Colonic mucosa (tissue), 4 donors: ENCODE results near the gene SHISA8. TPM values are rescaled to one million over a fixed set of nuclear protein-coding genes. Genes with fewer than 3 reads are reported as not detected.

ENCODE experiments used
- DNase-seq: peaks from one replicate; pipeline ENCODE4 v3.0.0-alpha.2; 2020
- H3K27ac ChIP-seq: fragments of 200-600 bp; one replicate; pipeline ENCODE4 v1.8.0; 2021
- H3K27me3 ChIP-seq: fragments of 200-600 bp; one replicate; pipeline ENCODE4 v1.8.0; 2021
- H3K36me3 ChIP-seq: fragments of 200-600 bp; one replicate; pipeline ENCODE4 v1.8.0; 2021
- H3K4me1 ChIP-seq: fragments of 200-600 bp; one replicate; pipeline ENCODE4 v1.8.0; 2021; ENCODE audit warnings: mild to moderate bottlenecking
- H3K4me3 ChIP-seq: fragments of 200-600 bp; one replicate; pipeline ENCODE4 v1.8.0; 2021
- H3K9ac ChIP-seq, 2 donors: one replicate each; pipeline ENCODE4 v1.7.0; 2013; ENCODE audit warnings: control low read depth in 2 of 2, low read depth in 2 of 2, low read length in 2 of 2
- H3K9me3 ChIP-seq: fragments of 200-600 bp; one replicate; pipeline ENCODE4 v1.8.0; 2021
- intact Hi-C: fragments of 100-400 bp; cut with DNase I; formaldehyde crosslinking; loops from one replicate; pipeline ENCODE4 v1.14.1; 2022
- total RNA-seq, 2 donors: library from RNA; stranded (reverse); fragmentation: NEBNext Ultra II Directional in 1 of 2; extraction: Animal tissue kit (Norgen Biotek cat#: 25700) in 1 of 2; gene quantifications; one replicate each; pipeline ENCODE4 v1.2.1, GENCODE V29; 2021
- TF ChIP-seq, protein P1 (sequence below): fragments of 200-600 bp; IDR thresholded peaks from one replicate; pipeline ENCODE4 v1.8.0; 2022; ENCODE audit warnings: antibody characterized with exemption, mild to moderate bottlenecking
- donor health status: healthy.
- donor health status: DM: no; HTN: no; CAD: no.
- donor health status: DM: no; HTN: no; CAD: no.

Gene SHISA8
- total RNA-seq, 2 donors from 2014 or later: not detected

DNA sequence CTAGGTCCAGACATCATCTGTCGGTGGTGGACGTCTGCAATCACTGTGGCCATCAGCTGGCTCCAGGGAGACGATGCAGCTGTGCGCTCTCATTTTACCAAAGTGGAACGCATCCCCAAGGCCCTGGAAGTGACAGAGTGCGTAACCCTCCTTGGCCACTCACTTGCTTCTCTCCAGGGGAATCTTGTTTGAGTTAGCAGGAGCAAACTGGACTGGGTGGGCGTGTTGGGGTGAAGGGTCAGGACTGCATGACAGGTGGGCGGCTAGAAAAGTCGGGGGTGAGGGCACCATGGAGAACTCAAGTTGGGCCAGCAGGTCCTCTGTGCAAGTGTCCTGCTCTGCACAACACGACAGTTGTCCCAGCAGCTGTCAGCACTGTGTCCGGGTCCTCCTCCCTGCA lies 16.2 kb downstream of the SHISA8 start:
- TF ChIP-seq, protein P1, sequence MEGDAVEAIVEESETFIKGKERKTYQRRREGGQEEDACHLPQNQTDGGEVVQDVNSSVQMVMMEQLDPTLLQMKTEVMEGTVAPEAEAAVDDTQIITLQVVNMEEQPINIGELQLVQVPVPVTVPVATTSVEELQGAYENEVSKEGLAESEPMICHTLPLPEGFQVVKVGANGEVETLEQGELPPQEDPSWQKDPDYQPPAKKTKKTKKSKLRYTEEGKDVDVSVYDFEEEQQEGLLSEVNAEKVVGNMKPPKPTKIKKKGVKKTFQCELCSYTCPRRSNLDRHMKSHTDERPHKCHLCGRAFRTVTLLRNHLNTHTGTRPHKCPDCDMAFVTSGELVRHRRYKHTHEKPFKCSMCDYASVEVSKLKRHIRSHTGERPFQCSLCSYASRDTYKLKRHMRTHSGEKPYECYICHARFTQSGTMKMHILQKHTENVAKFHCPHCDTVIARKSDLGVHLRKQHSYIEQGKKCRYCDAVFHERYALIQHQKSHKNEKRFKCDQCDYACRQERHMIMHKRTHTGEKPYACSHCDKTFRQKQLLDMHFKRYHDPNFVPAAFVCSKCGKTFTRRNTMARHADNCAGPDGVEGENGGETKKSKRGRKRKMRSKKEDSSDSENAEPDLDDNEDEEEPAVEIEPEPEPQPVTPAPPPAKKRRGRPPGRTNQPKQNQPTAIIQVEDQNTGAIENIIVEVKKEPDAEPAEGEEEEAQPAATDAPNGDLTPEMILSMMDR: no peak
- Histone ChIP-seq H3K9me3 (no peaks in the 10 kb centered on the region), H3K4me1 (no peaks in the 10 kb centered on the region), H3K36me3 (peaks cover 41% of the 10 kb centered on the region), H3K27me3 (no peaks in the 10 kb centered on the region), H3K27ac (no peak overlapping the region), H3K9ac (no peak overlapping the region), H3K4me3 (no peak overlapping the region)
- DNase-seq: no peak
- intact Hi-C loops: no loop called here

DNA sequence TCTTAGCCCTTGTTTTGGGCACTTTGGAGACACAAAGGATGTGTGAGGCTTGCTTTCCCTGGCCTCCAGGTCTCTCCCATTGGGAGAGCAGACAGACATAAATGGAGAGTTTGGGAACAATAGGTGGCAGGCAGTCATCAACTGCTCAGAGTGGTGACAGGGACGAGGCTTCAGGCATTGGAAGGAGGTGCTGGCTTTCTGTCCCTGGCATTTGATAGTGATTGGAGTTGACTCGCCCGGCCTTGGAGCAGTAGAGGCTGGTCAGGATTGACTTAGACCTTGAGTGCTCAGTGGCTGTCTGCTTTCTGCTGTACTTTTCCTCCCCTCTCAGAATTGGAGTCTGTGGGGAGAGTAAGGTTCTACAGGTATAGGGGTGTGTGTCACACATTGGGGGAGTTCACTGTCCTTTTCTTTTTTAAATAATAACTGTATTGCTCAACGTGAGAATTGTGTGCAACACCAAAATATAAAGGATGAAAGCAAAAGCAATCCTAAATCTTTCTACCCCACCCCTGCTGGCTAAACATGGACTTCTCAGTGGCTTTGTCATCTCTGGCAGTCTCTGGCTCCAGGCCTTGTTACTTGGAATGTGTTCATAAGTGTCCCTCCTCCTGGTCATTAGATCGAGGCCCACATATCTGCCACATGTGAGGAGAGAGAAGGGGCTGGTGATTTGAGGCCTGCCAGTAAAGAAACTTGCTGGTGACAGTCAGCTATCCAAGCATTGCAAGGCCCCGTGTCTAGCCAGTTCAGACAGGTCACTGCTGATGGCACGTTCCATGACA lies 21.1 kb downstream of the SHISA8 start:
- no peak overlapping the region for H3K9ac ChIP-seq
- no peaks in the 10 kb centered on the region for H3K9me3 ChIP-seq
- no peak overlapping the region for H3K27ac ChIP-seq
- intact Hi-C loops: no loop called here
- no peaks in the 10 kb centered on the region for H3K4me1 ChIP-seq
- no peaks in the 10 kb centered on the region for H3K27me3 ChIP-seq
- H3K4me3 ChIP-seq: no peak overlapping the region
- DNase-seq: no peak
- TF ChIP-seq, protein P1: no peak
- peaks cover 43% of the 10 kb centered on the region for H3K36me3 ChIP-seq

DNA sequence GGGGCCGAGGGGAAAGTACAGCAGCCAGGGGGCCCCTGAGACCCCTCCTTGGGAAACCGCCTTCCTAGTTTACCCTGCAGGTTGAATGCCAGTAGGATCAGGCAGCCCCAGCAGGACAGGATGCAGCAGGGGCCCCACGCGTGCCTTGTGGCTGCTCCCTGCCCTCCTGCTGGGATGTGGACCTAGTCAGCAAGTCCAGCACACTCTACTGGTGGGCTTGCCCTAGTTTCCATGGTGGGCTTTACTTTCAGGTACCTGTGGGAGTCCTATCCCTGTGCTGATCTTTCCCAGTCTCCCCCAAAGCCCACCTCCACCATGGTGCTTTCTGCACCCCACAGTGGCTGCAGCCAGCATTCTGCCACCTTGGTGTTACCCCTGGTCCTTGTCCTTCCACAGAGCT lies 22.2 kb downstream of the SHISA8 start:
- no peak overlapping the region for H3K9ac ChIP-seq
- H3K4me1 ChIP-seq: no peaks in the 10 kb centered on the region
- intact Hi-C loops: no loop called here
- DNase-seq: no peak
- no peak overlapping the region for H3K27ac ChIP-seq
- peaks cover 38% of the 10 kb centered on the region for H3K36me3 ChIP-seq
- TF ChIP-seq, protein P1: no peak
- H3K9me3 ChIP-seq: no peaks in the 10 kb centered on the region
- no peaks in the 10 kb centered on the region for H3K27me3 ChIP-seq
- no peak overlapping the region for H3K4me3 ChIP-seq

DNA sequence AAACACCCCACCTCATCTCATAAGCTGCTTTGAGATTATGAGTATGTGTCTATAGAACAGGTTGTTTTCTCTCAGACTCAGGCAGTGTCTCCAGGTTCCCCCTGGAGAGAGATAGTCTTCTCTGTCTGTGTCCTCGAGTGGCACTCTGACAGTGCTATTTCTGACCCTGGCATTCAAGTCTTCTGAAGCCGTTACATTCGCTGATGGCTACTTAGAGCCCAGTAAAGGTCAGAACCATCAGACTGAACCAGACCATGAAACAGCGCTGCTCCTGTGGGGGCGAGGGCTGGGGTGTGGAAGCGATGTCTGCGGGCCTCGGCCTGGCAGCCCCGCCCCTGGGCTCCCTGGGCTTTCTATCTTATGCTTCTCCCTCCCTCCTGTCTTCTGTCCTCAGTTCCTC lies 23.5 kb downstream of the SHISA8 start:
- Histone ChIP-seq H3K4me1 (no peaks in the 10 kb centered on the region), H3K27ac (no peak overlapping the region), H3K36me3 (peaks cover 31% of the 10 kb centered on the region), H3K4me3 (no peak overlapping the region), H3K27me3 (no peaks in the 10 kb centered on the region), H3K9me3 (no peaks in the 10 kb centered on the region), H3K9ac (no peak overlapping the region)
- intact Hi-C loops: no loop called here
- TF ChIP-seq, protein P1: no peak
- no peak for DNase-seq

DNA sequence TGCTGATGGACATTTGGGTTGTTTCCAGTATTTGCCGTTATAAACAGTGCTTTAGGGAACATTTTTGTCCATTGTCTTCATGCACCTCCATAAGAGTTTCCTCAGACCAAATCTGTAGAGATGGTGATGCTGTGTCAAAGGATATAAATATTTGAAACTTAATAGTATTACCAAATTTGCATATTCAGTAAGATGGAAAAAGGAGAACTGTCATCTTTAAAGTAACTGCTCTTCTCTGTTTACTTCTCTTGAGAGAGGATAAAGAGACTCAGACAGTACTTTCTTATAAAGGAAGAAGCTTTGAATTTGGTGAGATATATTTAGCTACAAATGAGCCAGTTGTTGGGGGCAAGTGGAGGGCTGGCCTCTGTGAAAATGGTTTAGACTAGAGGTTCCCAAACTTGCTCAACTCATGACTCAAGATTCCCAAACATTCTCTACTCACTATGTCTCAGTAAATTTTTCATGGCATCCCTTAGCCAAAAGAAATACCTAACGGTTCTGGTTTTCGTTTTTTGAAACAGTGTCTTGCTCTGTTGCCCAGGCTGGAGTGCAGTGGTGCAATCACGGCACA lies 26.2 kb downstream of the SHISA8 start:
- peaks cover 28% of the 10 kb centered on the region for H3K36me3 ChIP-seq
- intact Hi-C loops: no loop called here

More for the DNA sequence above, 26.2 kb downstream of the SHISA8 start:
- no peaks in the 10 kb centered on the region for H3K27me3 ChIP-seq
- H3K27ac ChIP-seq: no peak overlapping the region
- DNase-seq: no peak
- TF ChIP-seq, protein P1: no peak
- H3K4me1 ChIP-seq: no peaks in the 10 kb centered on the region
- no peaks in the 10 kb centered on the region for H3K9me3 ChIP-seq
- no peak overlapping the region for H3K4me3 ChIP-seq
- H3K9ac ChIP-seq: no peak overlapping the region
